GM18867 (cell line): Measurements from ENCODE around the gene MAP4K4.
"Not testable (repeated sequence)": the region's sequence is repeated elsewhere in the genome, so short reads cannot be mapped to it uniquely, and the experiment has no call there.

Experiments used
- ATAC-seq: cut with Tn5 transposase; IDR thresholded peaks from one replicate; pipeline ENCODE4 v1.9.1; 2021; ENCODE audit warnings: mild to moderate bottlenecking, moderate library complexity; ENCODE audit not compliant: unreplicated experiment

The MAP4K4 gene

DNA sequence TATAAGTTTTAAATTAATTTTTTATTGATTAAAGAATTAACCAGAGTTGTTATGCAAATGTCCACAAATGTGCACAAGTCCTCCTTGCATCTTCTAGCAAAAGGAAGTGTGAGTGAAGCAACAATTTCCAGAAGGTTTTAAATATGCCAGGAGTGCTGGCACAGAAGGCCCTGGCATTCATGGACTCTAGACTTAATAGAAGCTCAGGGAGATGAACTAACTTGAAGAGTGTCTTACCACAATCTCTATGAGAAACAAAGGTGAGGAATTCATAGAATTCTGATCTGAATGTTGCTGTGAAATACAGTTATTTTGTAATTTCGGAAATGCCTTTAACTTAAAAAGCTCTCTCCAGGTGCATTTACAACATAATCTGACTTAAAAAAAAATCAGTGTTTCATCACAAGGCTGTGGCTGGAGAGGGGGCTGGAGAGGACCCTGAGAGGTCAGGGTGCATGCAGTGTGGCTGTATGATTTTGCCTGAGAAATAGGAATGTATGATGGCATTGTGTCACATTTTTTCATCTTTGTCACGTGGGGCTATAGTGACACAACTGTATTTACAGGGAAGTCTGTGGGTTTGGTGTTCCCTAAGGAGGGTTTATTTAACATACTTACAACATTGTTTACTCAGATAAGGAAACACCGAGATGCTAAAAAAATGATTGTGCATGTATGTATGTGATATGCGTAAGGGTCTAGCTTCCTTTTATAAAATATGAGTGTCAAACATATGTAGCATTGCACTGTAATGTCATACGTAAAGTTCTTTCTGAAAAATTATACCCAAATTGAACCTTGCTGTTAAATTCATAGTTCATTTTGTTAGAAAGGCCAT, 66.2 kb downstream of the MAP4K4 start:
- ATAC-seq: no peak

DNA sequence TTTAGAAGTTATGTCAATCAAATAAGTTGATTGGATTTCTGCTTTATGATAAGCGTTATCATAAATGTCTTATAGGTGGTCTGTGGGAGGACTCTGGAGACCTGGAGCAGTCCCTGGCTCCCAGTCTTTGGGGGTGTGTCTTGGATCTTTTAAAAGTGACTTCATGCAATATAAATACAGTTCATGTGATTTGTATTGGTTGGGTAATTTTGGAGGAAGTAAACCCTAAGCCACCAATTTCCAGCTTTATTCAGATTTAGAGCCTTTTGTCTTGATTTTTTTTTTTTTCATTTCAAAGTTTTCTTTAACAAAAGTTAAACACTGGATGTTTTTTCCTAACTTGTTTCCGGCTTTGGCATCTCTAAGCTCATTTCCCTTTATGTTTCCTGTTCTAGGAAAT, 68.8 kb downstream of the MAP4K4 start:
- no peak for ATAC-seq

DNA sequence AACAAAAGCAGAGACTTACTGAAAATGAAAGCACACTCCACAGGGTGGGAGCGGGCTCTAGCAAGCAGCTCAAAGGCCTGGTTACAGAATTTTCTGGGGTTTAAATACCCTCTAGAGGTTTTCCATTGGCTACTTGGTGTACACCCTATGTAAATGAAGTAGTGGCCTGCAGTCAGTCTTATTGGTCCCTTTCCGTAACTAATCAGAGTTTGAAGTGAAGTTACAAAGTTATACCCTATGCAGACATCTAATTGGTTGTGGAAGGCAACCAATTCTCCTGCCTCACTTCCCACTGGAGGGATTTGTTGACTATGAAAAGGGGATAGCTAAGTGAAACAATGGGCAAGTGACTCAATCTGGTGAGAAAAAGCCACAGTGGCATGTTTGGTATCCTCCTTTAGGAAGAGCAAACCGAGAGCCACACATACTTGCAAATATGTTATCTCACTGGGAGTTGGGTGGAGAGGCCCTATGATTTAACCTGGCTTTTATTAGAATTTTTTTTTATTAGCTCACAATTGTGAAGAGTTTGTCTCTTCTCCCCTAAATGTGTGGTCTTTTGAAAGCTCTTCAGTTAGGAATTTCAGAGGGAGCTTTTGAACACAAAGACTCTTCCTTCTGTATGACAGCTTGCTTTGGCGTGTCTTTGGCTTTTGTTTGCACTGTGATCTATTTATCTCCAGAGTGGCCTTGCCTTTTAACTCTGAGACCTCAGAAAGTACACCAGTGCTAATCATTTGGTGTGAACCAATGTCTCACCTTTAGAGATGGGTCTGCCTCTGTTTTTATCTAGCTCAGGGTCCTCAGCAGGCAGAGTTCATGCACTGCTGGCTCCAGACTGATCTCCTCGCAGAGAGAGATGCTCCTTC, 69.6 kb downstream of the MAP4K4 start:
- no peak for ATAC-seq

DNA sequence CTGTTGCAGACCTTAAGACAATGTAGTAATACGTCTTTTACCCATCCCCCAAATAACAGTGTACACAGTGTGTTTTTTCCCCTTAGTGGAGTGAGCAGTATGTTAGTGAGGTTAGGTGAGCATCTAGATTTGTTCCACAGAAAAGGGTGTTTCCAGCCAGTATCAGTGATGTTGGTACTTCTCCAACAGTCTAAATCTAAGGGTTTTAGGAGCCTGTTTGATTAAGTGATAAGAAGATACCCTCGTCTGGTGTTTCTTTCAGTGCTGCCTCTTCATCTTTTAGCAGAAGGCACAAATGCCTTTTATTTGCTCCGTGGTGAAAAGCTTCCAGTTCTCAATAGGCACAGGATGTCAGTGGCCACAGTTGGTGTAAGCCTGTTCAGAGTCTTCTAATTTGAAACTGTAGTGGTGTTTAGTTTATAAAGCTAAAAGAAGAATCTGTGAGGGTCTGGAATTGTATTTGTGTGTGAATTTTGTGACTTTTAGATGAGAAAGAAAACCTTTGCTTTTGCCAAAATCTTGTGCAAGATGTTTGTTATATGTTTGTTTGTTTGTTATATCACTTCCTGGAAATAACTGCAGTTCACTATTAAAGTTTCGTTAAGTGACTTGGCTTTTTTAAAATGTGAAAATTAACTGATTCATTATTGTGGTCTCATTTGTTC, 71.2 kb downstream of the MAP4K4 start:
- ATAC-seq: no peak

GRCh38 chr2:101769726-101770125, 72.2 kb downstream of the MAP4K4 start:
- ATAC-seq: not testable (repeated sequence)

DNA sequence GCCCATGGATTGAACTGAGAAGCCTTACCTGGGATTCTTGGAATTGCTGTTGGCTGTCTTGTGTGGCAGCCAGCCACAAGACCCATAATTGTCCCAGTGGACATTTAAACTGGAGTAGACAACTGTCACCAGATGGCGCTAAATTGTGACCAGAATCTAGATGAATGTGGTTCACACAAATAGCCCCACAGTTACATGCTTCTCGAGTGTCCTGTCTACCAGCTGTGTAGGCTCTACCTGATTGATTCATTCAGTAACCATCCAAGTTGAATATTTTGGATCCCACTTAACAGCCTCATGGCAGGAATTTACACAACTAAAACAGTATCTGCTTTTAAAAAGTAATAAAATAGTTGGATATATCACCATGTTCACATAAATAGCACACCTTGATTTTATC, 73.2 kb downstream of the MAP4K4 start:
- peak; percentile 89 for ATAC-seq

DNA sequence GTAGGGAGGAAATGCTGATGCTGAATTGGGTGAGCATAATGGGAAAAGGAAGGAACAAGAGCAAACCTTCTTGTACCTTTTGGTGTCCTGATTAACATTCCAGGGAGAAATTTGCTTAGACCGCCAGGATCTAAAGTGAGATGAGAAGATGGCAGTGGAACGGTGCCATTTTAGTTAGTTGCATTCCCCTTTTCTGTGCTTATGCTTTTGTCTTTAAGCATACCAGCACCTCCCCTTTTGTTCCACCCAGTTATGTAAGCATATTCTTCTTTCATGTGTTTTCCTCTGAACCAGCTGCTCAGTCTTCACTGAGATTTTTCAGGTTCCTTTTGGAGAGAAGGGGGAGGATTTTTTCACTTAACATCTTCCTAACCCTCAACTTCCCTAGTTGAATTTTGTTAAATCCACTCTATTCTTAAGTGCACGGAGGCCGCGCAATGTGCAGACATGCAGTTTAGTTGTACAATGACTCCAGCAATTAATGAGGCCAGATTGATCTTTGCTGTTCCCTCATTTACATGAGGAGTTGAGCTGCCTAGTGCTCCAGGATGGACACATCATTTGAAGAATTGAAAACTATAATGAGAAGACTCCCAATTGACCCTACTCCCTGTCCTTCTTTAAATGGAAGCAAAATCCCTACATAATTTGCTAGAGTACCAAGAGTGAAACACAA, 73.9 kb downstream of the MAP4K4 start:
- no peak for ATAC-seq

GRCh38 chr2:101771910-101772321, 74.4 kb downstream of the MAP4K4 start:
- ATAC-seq: no peak

GRCh38 chr2:101773137-101773536, 75.6 kb downstream of the MAP4K4 start:
- ATAC-seq: no peak

DNA sequence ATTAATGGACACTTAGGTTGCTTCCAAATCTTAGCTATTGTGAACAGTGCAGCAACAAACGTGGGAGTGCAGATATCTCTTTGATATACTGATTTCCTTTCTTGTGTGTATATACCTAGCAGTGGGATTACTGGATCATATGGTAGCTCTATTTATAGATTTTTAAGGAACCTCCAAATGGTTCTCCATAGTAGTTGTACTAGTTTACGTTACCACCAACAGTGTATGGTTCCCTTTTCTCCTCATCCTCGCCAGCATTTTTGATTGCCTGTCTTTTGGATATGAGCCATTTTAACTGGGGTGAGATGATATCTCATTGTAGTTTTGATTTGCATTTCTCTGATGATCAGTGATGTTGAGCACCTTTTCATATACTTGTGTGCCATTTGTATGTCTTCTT, 76.5 kb downstream of the MAP4K4 start:
- ATAC-seq: not testable (repeated sequence)

- no peak for ATAC-seq
Measured at GRCh38 chr2:101775092-101775491, 77.6 kb downstream of the MAP4K4 start.

DNA sequence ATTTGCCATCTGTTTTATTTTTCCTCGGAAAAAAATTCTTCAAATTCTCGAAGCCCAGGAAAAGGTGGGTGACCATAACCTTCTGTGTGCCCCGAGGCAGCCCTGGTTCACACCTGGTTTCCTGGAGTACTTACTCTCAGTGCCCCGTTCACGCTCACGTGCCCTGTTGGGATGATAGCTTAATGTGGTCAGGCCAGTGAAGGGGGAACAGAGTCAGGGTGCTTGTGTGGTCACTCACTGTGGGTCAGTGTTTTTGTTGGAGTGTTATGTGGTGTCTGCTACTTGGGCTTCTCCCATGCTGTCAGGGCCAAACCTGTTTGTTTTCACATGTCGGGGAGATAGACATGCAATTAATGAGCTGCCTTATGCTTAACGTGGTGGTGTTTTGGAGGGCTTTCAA, 78.1 kb downstream of the MAP4K4 start:
- no peak for ATAC-seq

DNA sequence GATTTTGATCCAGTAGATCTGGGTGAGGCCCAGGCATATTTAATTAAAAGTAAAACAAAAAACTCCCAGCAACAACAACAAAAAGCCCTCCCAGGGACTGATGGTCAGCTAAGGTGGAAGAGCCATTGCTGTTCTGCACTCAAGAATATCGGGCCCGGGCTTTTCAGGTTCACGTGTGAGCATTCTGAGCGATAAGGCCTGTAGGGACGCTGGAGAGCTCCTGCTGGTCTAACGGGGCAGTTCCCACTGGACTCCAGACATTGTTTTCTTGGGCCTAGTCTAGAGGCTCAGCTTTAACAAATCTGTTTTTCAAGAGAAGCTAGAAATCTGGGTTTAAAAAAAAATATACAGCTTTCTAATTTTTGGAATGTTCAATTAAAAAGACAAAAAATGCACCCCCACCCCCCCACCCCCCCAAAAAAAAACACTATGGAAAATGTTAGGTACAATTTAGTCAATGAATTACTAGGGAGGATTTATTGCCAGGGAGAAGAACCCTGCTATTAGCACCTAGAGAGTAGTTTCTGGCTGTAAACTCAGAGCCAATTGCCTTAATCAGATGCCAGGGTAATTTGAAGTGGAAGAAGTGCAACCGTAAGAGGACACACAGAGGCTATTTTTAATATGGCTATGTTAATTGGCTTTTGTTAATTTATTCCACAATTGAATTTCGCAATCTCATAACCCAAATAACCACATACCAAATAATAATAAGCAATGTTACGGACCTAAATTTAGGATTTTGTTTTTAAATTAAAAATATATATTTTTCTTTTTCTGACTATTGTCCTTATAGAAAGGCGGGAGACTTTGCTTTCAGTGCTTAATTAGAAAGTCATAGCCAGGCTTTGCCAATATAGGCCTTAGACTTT, 78.9 kb downstream of the MAP4K4 start:
- ATAC-seq: no peak

DNA sequence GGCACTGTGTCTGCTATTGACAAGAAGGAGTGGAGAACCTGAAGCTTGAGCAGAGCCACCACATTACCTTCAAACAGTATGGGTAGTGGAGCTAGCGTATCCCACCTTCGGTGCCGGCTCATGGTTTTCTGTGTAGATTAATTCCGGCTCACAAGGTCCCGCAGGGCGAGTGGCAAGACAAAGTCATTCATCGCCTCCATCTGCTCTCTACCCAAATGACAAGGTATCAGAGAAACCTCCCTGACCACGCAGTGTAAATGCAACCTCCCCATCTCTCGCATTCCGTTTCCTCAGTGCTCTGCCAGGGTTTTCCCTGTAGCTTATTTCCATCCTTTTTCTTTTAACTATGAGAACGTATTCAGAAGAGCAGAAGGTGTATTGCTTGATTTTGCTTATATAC, 79.8 kb downstream of the MAP4K4 start:
- no peak for ATAC-seq

DNA sequence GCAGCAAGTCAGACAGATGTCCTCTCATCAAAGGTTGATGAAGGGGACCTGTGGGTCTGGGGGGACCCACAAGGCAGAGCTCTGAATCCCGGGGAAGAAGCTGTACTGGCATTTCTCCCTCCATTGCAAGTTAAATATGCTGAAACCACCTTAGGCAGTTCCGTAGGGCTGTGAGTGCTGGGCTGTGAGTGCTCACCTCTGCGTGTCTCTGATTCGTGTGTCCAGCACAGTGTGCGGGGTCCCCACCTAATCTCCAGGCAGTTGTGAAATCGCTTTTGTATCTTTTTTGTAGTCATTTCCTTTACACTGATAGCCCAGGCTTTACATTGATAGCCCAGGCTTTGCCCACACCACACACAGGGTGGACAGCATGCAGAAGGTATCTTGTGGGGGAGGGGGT, 80.6 kb downstream of the MAP4K4 start:
- no peak for ATAC-seq

DNA sequence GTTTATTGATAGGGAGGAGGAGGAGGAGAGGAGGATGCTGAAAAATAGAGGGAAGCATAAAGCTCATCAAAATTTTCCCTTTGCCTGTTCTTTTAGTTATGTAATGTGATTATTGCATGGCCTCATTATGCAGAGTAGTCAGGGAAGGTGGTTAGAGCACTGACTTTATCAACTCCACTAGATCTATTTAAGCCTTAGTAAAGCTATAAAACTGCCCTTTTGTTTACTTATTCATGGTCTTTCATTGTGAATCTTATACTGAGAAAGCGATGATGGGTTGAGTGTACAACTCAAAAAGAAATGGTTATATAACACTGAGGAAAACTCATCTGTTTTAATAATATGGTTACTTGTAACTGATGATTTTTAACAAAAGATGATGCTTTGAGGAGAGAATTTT, 81.7 kb downstream of the MAP4K4 start:
- no peak for ATAC-seq

DNA sequence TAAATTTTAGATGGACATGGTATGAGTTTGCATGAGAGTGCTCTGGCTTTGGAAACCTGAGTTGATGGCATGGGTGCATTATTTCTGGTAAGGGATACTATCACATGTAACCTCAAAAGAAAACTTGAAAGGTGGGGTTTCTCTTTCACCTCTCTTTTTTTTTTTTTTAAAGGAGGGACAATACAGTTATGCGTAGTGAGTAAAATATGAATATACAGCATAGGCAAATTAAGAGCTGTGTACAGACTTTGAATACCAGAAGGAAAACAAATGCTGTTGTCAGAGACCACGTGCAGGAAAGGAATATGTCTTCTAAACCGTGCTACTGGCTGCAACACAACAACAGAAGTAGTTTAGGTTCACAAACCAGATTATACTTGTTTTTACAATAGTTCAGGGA, 82.1 kb downstream of the MAP4K4 start:
- ATAC-seq: peak; percentile 75

DNA sequence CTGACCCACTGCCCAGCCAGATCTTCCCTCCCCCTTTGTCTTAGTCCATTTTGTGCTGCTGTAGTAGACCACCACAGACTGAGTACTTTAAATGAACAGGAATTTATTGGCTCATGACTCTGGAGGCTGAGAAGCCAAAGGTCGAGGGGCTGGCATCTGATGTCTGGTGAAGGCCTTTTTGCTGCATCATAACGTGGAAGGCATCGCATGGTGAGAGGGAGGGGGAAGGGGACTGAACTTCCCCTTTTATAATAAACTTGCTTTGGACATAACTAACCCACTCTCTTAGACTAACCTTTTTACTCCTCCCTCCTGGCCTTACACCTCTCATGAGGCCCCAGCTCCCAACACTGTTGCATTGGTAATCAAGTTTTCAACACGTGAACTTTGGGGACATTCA, 83.8 kb downstream of the MAP4K4 start:
- no peak for ATAC-seq

DNA sequence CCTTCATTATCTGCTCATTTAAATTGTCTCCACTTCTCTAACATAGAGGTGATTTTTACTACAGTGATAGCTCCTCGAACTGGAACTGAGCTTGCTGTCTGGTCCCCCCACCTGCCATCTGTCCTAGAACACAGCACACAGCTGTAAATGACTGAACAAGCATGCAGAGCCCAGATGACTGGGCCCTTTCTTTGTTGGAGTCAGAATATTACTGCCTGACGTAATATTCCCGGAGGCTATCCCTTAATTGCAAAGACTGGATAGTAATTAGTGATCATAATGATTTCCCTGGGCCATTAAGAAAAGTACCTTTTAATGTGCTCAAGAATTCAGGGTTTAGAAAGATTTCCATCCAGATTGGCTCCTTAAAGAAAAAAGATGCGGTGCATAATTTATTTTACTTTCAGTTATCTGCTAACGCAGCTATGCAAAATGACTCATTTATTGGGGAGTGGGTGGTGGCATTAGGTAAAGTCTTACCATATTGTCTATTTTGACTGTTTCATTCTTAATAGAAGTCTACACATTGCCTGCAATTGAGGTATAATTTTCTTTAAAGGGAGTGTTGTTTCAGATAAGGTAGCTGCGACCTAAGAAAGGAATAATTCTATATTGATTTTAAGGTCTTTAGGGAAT, 84.4 kb downstream of the MAP4K4 start:
- no peak for ATAC-seq

- no peak for ATAC-seq
Measured at GRCh38 chr2:101782427-101782792, 84.9 kb downstream of the MAP4K4 start.
